Natural killer cell treated with Interleukin-12 subunit alpha and Interleukin-12 subunit beta and Interleukin-15 and Interleukin-18, amount 100 ng/mL, for 72 hours (primary cell): ENCODE data around the gene ADAM17. TPM values are rescaled to one million over a fixed set of nuclear protein-coding genes. Genes with fewer than 3 reads are reported as not detected.
A peak's percentile ranks its signal among the peaks of the same experiment; 100 is the strongest.
"Not testable (repeated sequence)": the region's sequence is repeated elsewhere in the genome, so short reads cannot be mapped to it uniquely, and the experiment has no call there.

Experiments
- ATAC-seq, 2 donors: fragments of 150-1000 bp; cut with Tn5 transposase in 1 of 2; sonication (Bioruptor Pico), chemical (Tn5 transposase) in 1 of 2; 2 replicates each; pipeline ENCODE4 v1.10.0; 2021
- DNase-seq: peaks from one replicate; pipeline ENCODE4 v3.0.0; 2022; ENCODE audit warnings: low spot score
- H3K27ac Mint-ChIP-seq, 2 donors: 1 replicate in 1 of 2; 2 replicates in 1 of 2; pipeline ENCODE4 v1.8.0; 2022; ENCODE audit warnings: mixed read lengths in 2 of 2, mild to moderate bottlenecking in 1 of 2, moderate library complexity in 1 of 2
- H3K27me3 Mint-ChIP-seq, 2 donors: 1 replicate in 1 of 2; 2 replicates in 1 of 2; pipeline ENCODE4 v1.8.0; 2022; ENCODE audit warnings: mixed read lengths in 2 of 2
- H3K36me3 Mint-ChIP-seq: one replicate; pipeline ENCODE4 v1.8.0; 2022; ENCODE audit warnings: mixed read lengths
- H3K4me1 Mint-ChIP-seq, 2 donors: 1 replicate in 1 of 2; 2 replicates in 1 of 2; pipeline ENCODE4 v1.8.0; 2022; ENCODE audit warnings: low read depth in 2 of 2, mixed read lengths in 2 of 2, mild to moderate bottlenecking in 1 of 2
- H3K4me3 Mint-ChIP-seq: one replicate; pipeline ENCODE4 v1.8.0; 2022; ENCODE audit warnings: mixed read lengths
- H3K9me3 Mint-ChIP-seq: 2 replicates; pipeline ENCODE4 v1.8.0; 2022; ENCODE audit warnings: mixed read lengths
- total RNA-seq, 2 donors: library from RNA; stranded (reverse); gene quantifications; one replicate each; pipeline ENCODE4 v1.2.3, GENCODE V29; 2022

ADAM17 gene
- total RNA-seq = 10 to 100 TPM; 62.1 to 85.1 TPM

GRCh38 chr2:9555297-9556120 lies at the start of gene ADAM17:
ADAM17 (minus strand) TSS chr2:9555830; CDS start chr2:9555605, 225 bp downstream.
- H3K9me3 Mint-ChIP-seq = no peaks in the 10 kb centered on the region
- DNase-seq (peak; percentile 99), ATAC-seq (peak; percentile 95)
- H3K4me3 Mint-ChIP-seq = peak within 1 kb of the TSS; percentile 95
- no peaks in the 10 kb centered on the region for H3K27me3 Mint-ChIP-seq
- H3K36me3 Mint-ChIP-seq = peaks cover 15% of the 10 kb centered on the region
- H3K27ac Mint-ChIP-seq = peak within 1 kb of the TSS; percentile 94
- H3K4me1 Mint-ChIP-seq = peaks cover 47 to 56% of the 10 kb centered on the region in 2 donors

DNA sequence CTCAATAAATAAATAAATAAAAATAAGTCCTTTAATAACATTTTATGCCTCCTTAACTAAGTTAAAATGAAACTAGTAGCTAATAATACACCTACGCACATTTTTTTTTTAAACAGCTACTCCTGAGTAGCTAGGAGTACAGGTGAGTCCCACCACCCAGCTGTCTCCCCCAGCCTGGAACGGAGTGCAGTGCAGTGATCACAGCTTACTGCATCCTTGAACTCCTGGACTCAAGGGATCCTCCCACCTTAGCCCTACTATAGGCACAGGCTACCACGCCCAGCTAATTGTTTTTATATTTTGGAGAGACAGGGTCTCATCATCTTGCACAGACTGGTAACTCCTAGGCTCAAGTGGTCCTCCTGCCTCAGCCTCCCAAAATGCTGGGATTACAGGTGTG lies 46.8 kb upstream of the ADAM17 start:
- H3K9me3 Mint-ChIP-seq = peaks cover 6% of the 10 kb centered on the region
- DNase-seq (no peak), ATAC-seq (no peak)
- H3K27ac Mint-ChIP-seq = no peak overlapping the region
- peaks cover 34 to 35% of the 10 kb centered on the region in 2 donors for H3K4me1 Mint-ChIP-seq
- peaks cover 20% of the 10 kb centered on the region for H3K36me3 Mint-ChIP-seq
- no peaks in the 10 kb centered on the region for H3K27me3 Mint-ChIP-seq
- H3K4me3 Mint-ChIP-seq = no peak overlapping the region

DNA sequence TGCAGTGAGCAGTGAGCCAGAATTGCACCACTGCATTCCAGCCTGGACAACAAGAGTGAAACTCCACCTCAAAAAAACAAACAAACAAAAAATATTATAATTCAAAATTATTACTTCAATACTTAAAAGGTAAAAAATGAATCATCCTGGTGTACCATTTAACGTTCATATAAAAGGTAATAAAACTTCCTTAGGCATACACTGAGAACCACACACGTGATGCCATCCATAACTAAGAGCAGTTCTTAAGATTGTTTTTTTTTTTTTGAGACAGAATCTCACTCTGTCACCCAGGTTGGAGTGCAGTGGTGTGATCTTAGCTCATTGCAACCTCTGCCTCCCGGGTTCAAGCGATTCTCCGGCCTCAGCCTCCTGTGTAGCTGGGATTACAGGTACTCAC lies 45.8 kb upstream of the ADAM17 start:
- H3K4me3 Mint-ChIP-seq = no peak overlapping the region

GRCh38 chr2:9599430-9599829 lies 43.8 kb upstream of the ADAM17 start:
- DNase-seq (no peak), ATAC-seq (no peak)
- no peaks in the 10 kb centered on the region for H3K27me3 Mint-ChIP-seq
- H3K27ac Mint-ChIP-seq = peak overlapping the region in 1 of 2 donors; percentile 54
- peaks cover 44 to 50% of the 10 kb centered on the region in 2 donors for H3K4me1 Mint-ChIP-seq
- no peak overlapping the region for H3K4me3 Mint-ChIP-seq
- peaks cover 20% of the 10 kb centered on the region for H3K36me3 Mint-ChIP-seq
- H3K9me3 Mint-ChIP-seq = peaks cover 6% of the 10 kb centered on the region

More for the DNA sequence above, 45.8 kb upstream of the ADAM17 start:
- Mint-ChIP-seq H3K9me3 (peaks cover 6% of the 10 kb centered on the region), H3K36me3 (peaks cover 20% of the 10 kb centered on the region), H3K27ac (no peak overlapping the region), H3K27me3 (no peaks in the 10 kb centered on the region), H3K4me1 (peaks cover 37 to 40% of the 10 kb centered on the region in 2 donors)
- ATAC-seq = no peak
- DNase-seq = no peak

DNA sequence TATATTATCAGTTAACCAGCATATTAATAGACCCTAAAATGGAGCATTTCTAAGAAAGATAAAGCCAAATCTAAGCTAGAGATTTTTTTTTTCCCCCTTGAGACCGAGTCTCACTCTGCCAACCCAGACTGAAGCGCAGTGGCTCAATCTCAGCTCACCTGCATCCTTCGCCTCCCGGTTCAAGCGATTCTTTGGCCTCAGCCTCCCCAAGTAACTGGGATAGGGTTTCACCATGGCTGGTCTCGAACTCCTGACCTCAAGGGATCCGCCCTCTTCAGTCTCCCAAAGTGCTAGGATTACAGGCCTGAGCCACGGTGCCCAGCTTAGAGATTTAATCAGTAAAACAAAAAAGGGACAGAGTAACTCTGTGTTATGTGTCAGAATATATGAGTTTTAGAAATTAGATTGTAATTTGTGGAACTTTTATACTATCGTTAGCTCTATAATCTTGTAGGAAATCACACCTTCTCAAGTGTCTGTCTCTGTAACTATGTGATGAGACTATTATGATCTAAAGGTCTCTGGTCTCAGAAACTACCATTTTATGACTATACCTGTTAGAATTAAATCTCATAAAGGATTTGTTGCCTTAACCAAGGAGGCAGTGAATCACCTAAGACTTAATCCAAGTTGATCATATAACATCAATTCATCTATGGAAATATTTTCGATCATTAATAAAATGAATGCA lies 41.1 kb upstream of the ADAM17 start:
- ATAC-seq (peak in 1 of 2 donors; percentile 51), DNase-seq (no peak)
- Mint-ChIP-seq H3K27ac (peak overlapping the region; percentile 60 to 75), H3K27me3 (no peaks in the 10 kb centered on the region), H3K4me3 (peak overlapping the region; percentile 48), H3K36me3 (peaks cover 23% of the 10 kb centered on the region), H3K9me3 (peaks cover 6% of the 10 kb centered on the region), H3K4me1 (peaks cover 52 to 53% of the 10 kb centered on the region in 2 donors)

DNA sequence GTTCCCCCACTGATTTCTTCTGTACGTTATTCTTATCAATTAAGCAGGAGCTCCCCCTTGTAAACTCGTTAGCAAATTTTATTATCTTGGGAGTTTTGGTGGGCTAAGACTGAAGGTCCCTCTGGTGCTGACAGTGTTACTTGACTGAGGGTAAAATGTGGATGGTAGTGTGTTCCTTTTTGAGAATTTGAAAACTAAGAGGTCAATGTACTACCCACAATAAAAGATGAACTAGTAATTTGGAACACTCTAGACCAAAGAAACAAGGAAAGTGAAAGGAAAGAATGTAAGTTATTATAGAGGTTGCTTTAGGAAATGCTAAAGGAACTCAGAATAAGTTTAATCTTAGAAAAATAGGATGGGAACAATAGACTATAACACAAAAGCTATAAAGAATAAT lies 40.1 kb upstream of the ADAM17 start:
- no peaks in the 10 kb centered on the region for H3K27me3 Mint-ChIP-seq
- peak overlapping the region; percentile 60 to 75 for H3K27ac Mint-ChIP-seq
- no peak for ATAC-seq
- H3K9me3 Mint-ChIP-seq = peaks cover 6% of the 10 kb centered on the region
- DNase-seq = no peak
- peaks cover 60 to 63% of the 10 kb centered on the region in 2 donors for H3K4me1 Mint-ChIP-seq
- H3K36me3 Mint-ChIP-seq = peaks cover 32% of the 10 kb centered on the region
- peak overlapping the region; percentile 48 for H3K4me3 Mint-ChIP-seq

DNA sequence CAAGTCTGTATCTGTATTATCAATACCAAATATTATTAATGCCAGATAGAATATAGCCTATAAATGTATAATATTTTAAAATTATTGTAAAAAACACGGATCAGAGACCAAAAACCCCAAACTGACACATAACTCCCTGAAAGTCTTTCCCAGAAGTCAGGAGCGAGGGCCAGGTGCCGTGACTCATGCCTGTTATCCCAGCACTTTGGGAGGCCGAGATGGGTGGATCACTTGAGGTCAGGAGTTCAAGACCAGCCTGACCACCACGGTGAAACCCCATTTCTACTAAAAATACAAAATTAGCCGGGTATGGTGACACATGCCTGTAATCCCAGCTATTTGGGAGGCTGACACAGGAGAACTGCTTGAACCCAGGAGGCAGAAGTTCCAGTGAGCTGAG lies 39.6 kb upstream of the ADAM17 start:
- DNase-seq, H3K27me3 Mint-ChIP-seq, ATAC-seq, H3K9me3 Mint-ChIP-seq: not testable (repeated sequence)
- Mint-ChIP-seq H3K4me1 (peaks cover 63 to 68% of the 10 kb centered on the region in 2 donors), H3K4me3 (peak overlapping the region; percentile 32), H3K36me3 (peaks cover 32% of the 10 kb centered on the region), H3K27ac (peak overlapping the region; percentile 60 to 75)

DNA sequence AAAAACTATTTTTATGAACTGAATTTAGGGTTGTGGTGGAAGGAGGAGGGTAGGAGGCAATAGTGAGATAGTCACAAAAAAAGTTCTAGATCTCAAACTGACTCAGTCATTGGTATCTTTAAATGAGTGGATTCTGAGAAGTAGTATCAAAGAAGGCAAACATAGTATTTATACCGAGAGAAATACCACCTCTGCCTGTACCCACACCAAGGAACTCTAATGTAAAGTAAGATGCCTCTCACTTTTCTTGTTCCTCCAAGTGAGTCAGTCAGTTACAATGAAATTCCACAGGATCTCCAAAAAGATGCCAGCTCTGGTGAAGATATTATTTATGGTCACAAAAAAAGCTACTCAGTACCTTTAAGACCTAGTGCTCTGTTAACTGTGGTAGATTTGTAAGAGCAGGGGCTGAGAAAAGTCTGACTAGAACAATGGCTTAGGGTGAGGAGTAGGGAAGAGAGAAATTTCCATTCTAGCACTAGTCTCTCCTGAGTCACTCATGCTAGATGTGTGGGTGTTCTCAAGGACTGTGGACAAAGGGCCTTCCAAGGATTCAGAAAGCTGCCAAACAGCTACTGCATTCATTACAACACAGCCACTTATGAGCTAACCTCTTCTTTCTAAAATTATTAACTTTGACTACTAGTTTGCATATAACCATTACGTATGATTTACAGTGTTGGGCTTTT lies 38.9 kb upstream of the ADAM17 start:
- peak; percentile 80 to 91 for ATAC-seq
- Mint-ChIP-seq H3K4me1 (peaks cover 58 to 67% of the 10 kb centered on the region in 2 donors), H3K9me3 (peaks cover 1% of the 10 kb centered on the region), H3K27me3 (no peaks in the 10 kb centered on the region), H3K27ac (peak overlapping the region; percentile 61 to 86), H3K4me3 (peak overlapping the region; percentile 32), H3K36me3 (peaks cover 24% of the 10 kb centered on the region)
- DNase-seq = no peak

- no peak for DNase-seq
- H3K4me3 Mint-ChIP-seq = peak overlapping the region; percentile 36
- H3K9me3 Mint-ChIP-seq = no peaks in the 10 kb centered on the region
- peaks cover 54 to 65% of the 10 kb centered on the region in 2 donors for H3K4me1 Mint-ChIP-seq
- peaks cover 18% of the 10 kb centered on the region for H3K36me3 Mint-ChIP-seq
- H3K27ac Mint-ChIP-seq = peak overlapping the region; percentile 61 to 86
- no peaks in the 10 kb centered on the region for H3K27me3 Mint-ChIP-seq
- ATAC-seq = no peak
These were observed 38.3 kb upstream of the ADAM17 start for GRCh38 chr2:9593925-9594324.

DNA sequence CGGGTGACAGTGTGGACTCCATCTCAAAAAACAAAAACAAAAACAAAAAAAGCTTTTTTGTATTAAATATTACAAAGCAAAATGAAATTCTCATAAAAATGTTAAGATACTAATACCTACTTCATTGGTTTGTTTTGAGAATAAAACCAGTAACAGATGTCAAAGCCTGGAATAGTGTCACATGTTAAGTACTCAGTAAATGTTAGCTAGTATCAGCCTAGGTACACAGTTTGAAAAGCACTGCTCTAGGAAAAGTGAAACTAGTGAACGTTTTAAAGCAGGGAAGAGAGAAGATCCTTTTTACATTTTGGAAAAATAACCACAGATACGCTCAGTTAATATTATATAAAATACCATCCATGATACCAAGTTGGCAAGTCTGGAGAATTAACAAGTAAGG lies 37.1 kb upstream of the ADAM17 start:
- Mint-ChIP-seq H3K4me1 (peaks cover 45 to 54% of the 10 kb centered on the region in 2 donors), H3K4me3 (peak overlapping the region; percentile 52), H3K27ac (peak overlapping the region; percentile 57 to 64), H3K27me3 (no peaks in the 10 kb centered on the region), H3K36me3 (peaks cover 12% of the 10 kb centered on the region), H3K9me3 (no peaks in the 10 kb centered on the region)
- DNase-seq = no peak
- no peak for ATAC-seq

GRCh38 chr2:9590641-9591040 lies 35.0 kb upstream of the ADAM17 start:
- H3K36me3 Mint-ChIP-seq = peaks cover 15% of the 10 kb centered on the region
- H3K9me3 Mint-ChIP-seq = no peaks in the 10 kb centered on the region
- H3K27me3 Mint-ChIP-seq = no peaks in the 10 kb centered on the region
- DNase-seq (no peak), ATAC-seq (peak in 1 of 2 donors; percentile 54)
- H3K4me3 Mint-ChIP-seq = peak overlapping the region; percentile 26
- peak overlapping the region; percentile 62 to 69 for H3K27ac Mint-ChIP-seq
- H3K4me1 Mint-ChIP-seq = peaks cover 39 to 49% of the 10 kb centered on the region in 2 donors

DNA sequence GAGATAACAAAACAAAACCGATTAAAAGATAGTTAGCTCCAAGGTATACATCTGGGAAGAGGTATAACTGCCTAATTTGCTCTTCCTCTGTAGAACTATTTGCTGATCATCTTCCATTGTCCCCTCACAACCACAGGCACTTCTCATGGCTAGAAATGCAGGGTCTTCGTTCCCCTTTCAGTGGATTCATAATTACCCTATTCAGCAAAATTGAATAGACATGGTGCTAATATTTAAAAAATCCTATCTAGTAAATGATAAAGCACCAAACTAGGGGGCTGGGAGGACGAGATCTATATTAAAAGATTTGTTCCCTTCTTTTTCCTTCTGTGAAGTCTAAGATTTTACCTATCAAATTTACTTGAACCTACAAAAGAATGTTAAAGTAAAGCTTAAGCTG lies 30.8 kb upstream of the ADAM17 start:
- ATAC-seq (no peak), DNase-seq (no peak)
- no peak overlapping the region for H3K4me3 Mint-ChIP-seq
- peaks cover 18% of the 10 kb centered on the region for H3K36me3 Mint-ChIP-seq
- no peaks in the 10 kb centered on the region for H3K9me3 Mint-ChIP-seq
- H3K27me3 Mint-ChIP-seq = no peaks in the 10 kb centered on the region
- peaks cover 24 to 29% of the 10 kb centered on the region in 2 donors for H3K4me1 Mint-ChIP-seq
- peak overlapping the region; percentile 2 to 52 for H3K27ac Mint-ChIP-seq

DNA sequence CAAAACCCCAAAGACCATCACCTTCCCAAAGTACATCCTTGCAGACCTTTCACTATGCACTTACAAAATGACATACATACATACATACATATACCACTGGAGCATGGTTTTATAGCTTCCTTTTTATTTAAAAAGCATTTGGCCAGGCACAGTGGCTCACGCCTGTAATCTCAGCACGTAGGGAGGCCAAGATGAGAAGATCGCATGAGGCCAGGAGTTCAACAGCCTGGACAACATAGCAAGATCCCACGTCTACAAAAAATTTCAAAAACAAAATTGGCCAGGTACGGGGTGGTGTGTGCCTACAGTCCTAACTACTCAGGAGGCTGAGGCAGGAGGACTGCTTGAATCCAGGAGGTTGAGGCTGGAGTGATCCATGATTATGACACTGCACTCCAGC lies 29.9 kb upstream of the ADAM17 start:
- H3K36me3 Mint-ChIP-seq = peaks cover 12% of the 10 kb centered on the region

More for the DNA sequence above, 29.9 kb upstream of the ADAM17 start:
- Mint-ChIP-seq H3K4me3 (no peak overlapping the region), H3K4me1 (peaks cover 17 to 19% of the 10 kb centered on the region in 2 donors), H3K27me3 (no peaks in the 10 kb centered on the region), H3K27ac (peak overlapping the region; percentile 52), H3K9me3 (no peaks in the 10 kb centered on the region)
- no peak for DNase-seq
- ATAC-seq = no peak
